Measurements from ENCODE around the gene CPLX3. TPM values are rescaled to one million over a fixed set of nuclear protein-coding genes. Genes with fewer than 3 reads are reported as not detected.

The CPLX3 gene
- polyA plus RNA-seq, 5 donors: 0.05 to 0.10 TPM; not detected in 3

- no peak for DNase-seq
Observed at GRCh38 chr15:74802290-74802689, 24.1 kb upstream of the CPLX3 start.

GRCh38 chr15:74802862-74803447 lies 23.5 kb upstream of the CPLX3 start:
- no peak for DNase-seq

GRCh38 chr15:74804935-74805334 lies 21.5 kb upstream of the CPLX3 start:
- DNase-seq: no peak

- DNase-seq: no peak
Observed at GRCh38 chr15:74807282-74807681, 19.1 kb upstream of the CPLX3 start.

- no peak for DNase-seq
Observed at GRCh38 chr15:74808078-74808839, 18.2 kb upstream of the CPLX3 start.

- no peak for DNase-seq
Observed at GRCh38 chr15:74808840-74809229, 17.6 kb upstream of the CPLX3 start.

- no peak for DNase-seq
Observed at GRCh38 chr15:74809242-74809641, 17.2 kb upstream of the CPLX3 start.

GRCh38 chr15:74809956-74810355 lies 16.5 kb upstream of the CPLX3 start:
- DNase-seq: no peak

GRCh38 chr15:74812533-74812932 lies 13.9 kb upstream of the CPLX3 start, which contains the start of gene LMAN1L:
TSS of gene LMAN1L (plus strand) at chr15:74812835. CDS start at chr15:74812855, 20 bp downstream.
- DNase-seq: peak in 1 of 2 donors; percentile 12

GRCh38 chr15:74815121-74815934 lies 11.1 kb upstream of the CPLX3 start:
- no peak for DNase-seq

GRCh38 chr15:74815961-74816360 lies 10.5 kb upstream of the CPLX3 start:
- DNase-seq: no peak

- no peak for DNase-seq
Observed at GRCh38 chr15:74816624-74817369, 9.6 kb upstream of the CPLX3 start.

- peak in 1 of 2 donors; percentile 9 for DNase-seq
Observed at GRCh38 chr15:74817370-74817737, 9.1 kb upstream of the CPLX3 start.

- no peak for DNase-seq
Observed at GRCh38 chr15:74820056-74820455, 6.4 kb upstream of the CPLX3 start.

- no peak for DNase-seq
Observed at GRCh38 chr15:74821091-74821789, 5.2 kb upstream of the CPLX3 start.

GRCh38 chr15:74821790-74822158 lies 4.7 kb upstream of the CPLX3 start:
- DNase-seq: no peak

GRCh38 chr15:74822233-74822632 lies 4.2 kb upstream of the CPLX3 start:
- DNase-seq: no peak

GRCh38 chr15:74823324-74823723 lies 3.1 kb upstream of the CPLX3 start:
- no peak for DNase-seq

- DNase-seq: no peak
Observed at GRCh38 chr15:74824976-74825375, 1.5 kb upstream of the CPLX3 start.

GRCh38 chr15:74825866-74826265 lies 561 bp upstream of the CPLX3 start:
- DNase-seq: no peak

GRCh38 chr15:74826921-74827320 lies 494 bp downstream of the CPLX3 start:
- no peak for DNase-seq

All from right lung (tissue), 5 donors.